Loucy (cell line): ENCODE results near the gene RGPD4.
"Not testable (repeated sequence)": the region's sequence is repeated elsewhere in the genome, so short reads cannot be mapped to it uniquely, and the experiment has no call there.

Source experiments
- CTCF ChIP-seq: fragments of 200-600 bp; sonication (generic); conservative IDR thresholded peaks from 2 replicates; pipeline ENCODE4 v1.5.1; 2014; ENCODE audit warnings: mild to moderate bottlenecking, antibody characterized with exemption, low read length
- EZH2phosphoT487 ChIP-seq: fragments of 200-600 bp; IDR thresholded peaks from 2 replicates; pipeline ENCODE4 v1.6.1; 2018; ENCODE audit warnings: antibody characterized with exemption, mild to moderate bottlenecking, moderate library complexity, borderline replicate concordance

DNA sequence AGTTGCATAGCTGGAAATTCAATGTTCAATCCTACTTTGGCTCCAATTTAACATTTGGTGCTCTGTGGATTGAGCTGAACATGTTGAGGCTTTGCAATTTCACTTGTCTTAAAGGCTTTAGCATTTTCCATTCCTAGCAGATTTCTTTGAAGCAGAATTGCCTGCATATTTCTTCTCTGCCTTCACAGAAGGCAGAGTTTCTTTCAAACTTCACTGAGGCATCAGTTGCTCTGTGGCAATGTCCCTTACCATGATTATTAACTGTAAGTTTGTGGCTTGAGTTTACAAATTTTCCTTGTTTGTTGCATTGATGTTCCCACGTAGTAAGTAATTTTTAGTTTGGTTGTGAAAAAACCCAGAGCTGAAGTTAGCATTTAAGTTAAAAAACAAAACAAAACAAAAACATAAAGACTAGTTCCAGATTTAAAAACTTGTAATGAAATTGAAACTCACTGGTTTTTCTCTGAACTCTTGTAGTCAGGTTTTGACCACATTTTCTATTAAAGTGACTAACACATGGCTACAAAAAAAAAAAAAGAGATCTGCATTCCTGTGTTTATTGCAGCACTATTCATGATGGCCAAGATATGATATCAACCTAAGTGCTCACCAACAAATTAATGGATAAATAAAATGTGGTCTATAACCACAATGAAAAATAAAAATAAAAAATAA lies 90.1 kb downstream of the RGPD4 start:
- TF ChIP-seq CTCF, EZH2phosphoT487: not testable (repeated sequence)
